GM13976 (cell line): Measurements from ENCODE around the gene PRM3.
A peak's percentile ranks its signal among the peaks of the same experiment; 100 is the strongest.

Source experiments
- DNase-seq: peaks from one replicate; pipeline ENCODE4 v3.0.0; 2012; ENCODE audit warnings: low spot score
- CTCF ChIP-seq: IDR thresholded peaks from 2 replicates; pipeline ENCODE4 v1.5.1; 2012; ENCODE audit warnings: borderline replicate concordance, mild to moderate bottlenecking; ENCODE audit not compliant: insufficient read depth; ENCODE audit errors: extremely low read depth, missing control alignments, control extremely low read depth
- in situ Hi-C: fragments of 300-500 bp; cut with MboI; formaldehyde crosslinking; loops from one replicate; pipeline ENCODE4 v1.12.0; 2022; ENCODE audit warnings: low sequenced_read_pairs, mixed read lengths, inconsistent platforms; ENCODE audit not compliant: unreplicated experiment

The PRM3 gene

GRCh38 chr16:11234884-11235702 lies 38.3 kb downstream of the PRM3 start:
- no peak for TF ChIP-seq CTCF
- in situ Hi-C loops: no loop called here
- DNase-seq: no peak

GRCh38 chr16:11233727-11234376 lies 39.6 kb downstream of the PRM3 start:
- TF ChIP-seq CTCF: no peak
- no peak for DNase-seq
- in situ Hi-C loops: no loop called here

GRCh38 chr16:11232852-11233726 lies 40.3 kb downstream of the PRM3 start:
- peak; percentile 81 for DNase-seq
- in situ Hi-C loops: no loop called here
- no peak for TF ChIP-seq CTCF

GRCh38 chr16:11232302-11232851 lies 41.1 kb downstream of the PRM3 start:
- no peak for DNase-seq
- in situ Hi-C loops: no loop called here
- no peak for TF ChIP-seq CTCF

GRCh38 chr16:11231367-11231970 lies 42.0 kb downstream of the PRM3 start:
- in situ Hi-C loops: no loop called here
- TF ChIP-seq CTCF: no peak
- no peak for DNase-seq

- no peak for DNase-seq
- TF ChIP-seq CTCF: no peak
- in situ Hi-C loops: no loop called here
These were observed 43.5 kb downstream of the PRM3 start for GRCh38 chr16:11229906-11230305.
